GM13976 (cell line): ENCODE measurements around the gene NUBP2.

Experiments
- DNase-seq: peaks from one replicate; pipeline ENCODE4 v3.0.0; 2012; ENCODE audit warnings: low spot score
- CTCF ChIP-seq: IDR thresholded peaks from 2 replicates; pipeline ENCODE4 v1.5.1; 2012; ENCODE audit warnings: borderline replicate concordance, mild to moderate bottlenecking; ENCODE audit not compliant: insufficient read depth; ENCODE audit errors: extremely low read depth, missing control alignments, control extremely low read depth
- in situ Hi-C: fragments of 300-500 bp; cut with MboI; formaldehyde crosslinking; loops from one replicate; pipeline ENCODE4 v1.12.0; 2022; ENCODE audit warnings: low sequenced_read_pairs, mixed read lengths, inconsistent platforms; ENCODE audit not compliant: unreplicated experiment

NUBP2 gene

GRCh38 chr16:1780677-1781072 is 2.1 kb upstream of the NUBP2 start:
- TF ChIP-seq CTCF: no peak
- in situ Hi-C loops: no loop called here
- no peak for DNase-seq

DNA sequence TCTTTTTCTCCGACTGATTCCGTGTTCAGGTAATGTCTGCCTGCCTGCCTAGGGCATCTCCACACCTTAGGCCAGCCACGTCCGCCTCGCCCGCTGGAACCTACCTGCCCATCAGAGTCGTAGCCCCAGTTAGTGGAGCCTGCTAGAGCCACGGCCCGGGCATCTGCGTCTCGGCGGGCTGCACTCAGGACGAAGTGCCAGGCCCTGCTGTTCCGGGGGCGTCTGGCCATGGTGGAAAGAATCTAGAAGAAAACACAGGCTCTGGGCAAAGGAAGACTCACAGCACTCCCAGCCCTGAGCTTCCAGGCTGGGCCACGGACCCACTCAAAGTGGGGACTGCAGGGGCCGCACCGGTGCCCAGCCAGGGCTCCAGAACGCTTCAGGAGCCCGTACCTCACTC is 1.5 kb upstream of the NUBP2 start:
- no peak for DNase-seq
- in situ Hi-C loops: no loop called here
- TF ChIP-seq CTCF: no peak

- in situ Hi-C loops: no loop called here
- no peak for DNase-seq
- no peak for TF ChIP-seq CTCF
Measured at GRCh38 chr16:1781758-1782407, 877 bp upstream of the NUBP2 start.

GRCh38 chr16:1784977-1785845 is 2.5 kb downstream of the NUBP2 start:
- no peak for DNase-seq
- in situ Hi-C loops: no loop called here
- no peak for TF ChIP-seq CTCF

DNA sequence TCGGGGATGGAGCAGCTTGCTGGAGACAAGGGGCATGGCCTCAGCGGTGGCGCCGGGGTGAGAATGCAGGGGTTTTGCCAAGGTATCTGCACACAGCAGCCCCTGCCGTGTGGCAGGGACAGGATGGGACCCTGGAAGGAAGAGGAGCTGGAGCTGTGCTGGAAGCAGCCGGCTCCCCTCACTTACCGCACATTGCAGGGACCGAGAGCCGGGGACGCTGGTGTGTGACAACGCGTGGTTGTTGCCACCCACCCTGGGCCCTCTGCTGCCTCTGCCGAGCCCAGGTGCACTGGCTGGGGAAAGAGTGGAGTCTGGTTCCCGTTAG is 3.0 kb downstream of the NUBP2 start:
- TF ChIP-seq CTCF: no peak
- DNase-seq: no peak
- in situ Hi-C loops: no loop called here

DNA sequence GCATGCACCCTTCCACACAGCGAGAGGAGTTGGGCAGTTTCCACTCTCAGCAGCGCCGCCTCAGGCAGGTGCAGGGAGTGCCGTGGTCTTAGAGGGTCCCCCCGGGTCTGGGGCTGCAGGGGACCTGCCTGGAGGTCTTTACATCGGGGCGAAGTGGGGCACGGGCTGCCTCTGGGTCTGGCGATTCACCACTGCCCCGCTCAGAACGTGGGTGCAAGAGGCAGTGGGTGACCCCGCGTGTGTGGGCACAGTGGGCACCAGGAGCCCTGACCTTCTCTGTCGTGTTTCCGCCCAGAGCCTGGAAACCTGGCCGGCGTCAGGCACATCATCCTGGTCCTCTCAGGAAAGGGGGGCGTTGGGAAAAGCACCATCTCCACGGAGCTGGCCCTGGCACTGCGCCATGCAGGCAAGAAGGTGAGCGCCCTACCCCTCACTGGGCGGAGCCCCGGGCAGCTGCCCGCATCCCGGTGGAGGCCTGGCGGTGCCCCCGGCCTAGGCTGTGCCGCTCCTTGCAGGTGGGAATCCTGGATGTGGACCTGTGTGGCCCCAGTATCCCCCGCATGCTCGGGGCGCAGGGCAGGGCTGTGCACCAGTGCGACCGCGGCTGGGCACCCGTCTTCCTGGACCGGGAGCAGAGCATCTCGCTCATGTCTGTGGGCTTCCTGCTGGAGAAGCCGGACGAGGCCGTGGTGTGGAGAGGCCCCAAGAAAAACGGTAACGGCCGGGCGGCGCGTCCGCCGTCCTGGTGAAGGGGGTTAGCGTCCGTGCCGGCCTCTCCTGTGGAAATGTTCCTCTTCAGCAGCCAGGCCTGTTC is 3.7 kb downstream of the NUBP2 start:
- in situ Hi-C loops: no loop called here
- DNase-seq: no peak
- TF ChIP-seq CTCF: peak; percentile 15
